Frontal cortex (tissue), 4 donors: ENCODE results near the gene NPAS4. TPM values are rescaled to one million over a fixed set of nuclear protein-coding genes. Genes with fewer than 3 reads are reported as not detected.
"Not testable (repeated sequence)": the region's sequence is repeated elsewhere in the genome, so short reads cannot be mapped to it uniquely, and the experiment has no call there.

Experiments
- DNase-seq, 2 donors: peaks; one replicate each; pipeline ENCODE4 v3.0.0; 2012; ENCODE audit warnings: low spot score in 2 of 2
- FAIRE-seq: peaks from 2 replicates; lab custom pipeline; 2012; peaks lifted over from hg19 to GRCh38; lab: Jason Lieb, UNC
- total RNA-seq: library from RNA; depleted of rRNA; stranded (reverse); fragments of >200 nt; gene quantifications from one replicate; pipeline ENCODE4 v1.2.3, GENCODE V29; 2014
- donor health status: control.
- donor health status: control.
- donor health status: control.

NPAS4 gene
- total RNA-seq, 1 donor from 2014 or later = under 0.01 TPM

GRCh38 chr11:66414120-66414934 lies 6.5 kb upstream of the NPAS4 start:
- no peak for DNase-seq
- FAIRE-seq = no peak

GRCh38 chr11:66415423-66415822 lies 5.4 kb upstream of the NPAS4 start:
- FAIRE-seq (no peak), DNase-seq (no peak)

- DNase-seq (no peak), FAIRE-seq (no peak)
These were observed 3.8 kb upstream of the NPAS4 start for GRCh38 chr11:66417000-66417399.

- DNase-seq (peak in 1 of 2 donors; percentile 65), FAIRE-seq (no peak)
These were observed 2.5 kb upstream of the NPAS4 start for GRCh38 chr11:66418168-66418985.

- DNase-seq = no peak
- no peak for FAIRE-seq
These were observed 1.9 kb upstream of the NPAS4 start for GRCh38 chr11:66418986-66419308.

- FAIRE-seq (no peak), DNase-seq (peak in 1 of 2 donors; percentile 44)
These were observed 1.0 kb upstream of the NPAS4 start for GRCh38 chr11:66419825-66420224.

GRCh38 chr11:66421492-66422205 lies 814 bp downstream of the NPAS4 start:
- no peak for FAIRE-seq
- peak; percentile 97 for DNase-seq

GRCh38 chr11:66426314-66426713 lies 5.5 kb downstream of the NPAS4 start:
- FAIRE-seq (no peak), DNase-seq (no peak)

GRCh38 chr11:66428933-66429332 lies 8.1 kb downstream of the NPAS4 start:
- FAIRE-seq = no peak
- DNase-seq = no peak

GRCh38 chr11:66429983-66430602 lies 9.3 kb downstream of the NPAS4 start:
- FAIRE-seq = no peak

GRCh38 chr11:66431287-66431686 lies 10.5 kb downstream of the NPAS4 start:
- FAIRE-seq = not testable (repeated sequence)

More at GRCh38 chr11:66429983-66430602, 9.3 kb downstream of the NPAS4 start:
- peak; percentile 48 to 71 for DNase-seq

GRCh38 chr11:66431871-66432329 lies 11.1 kb downstream of the NPAS4 start:
- not testable (repeated sequence) for FAIRE-seq

More at GRCh38 chr11:66431287-66431686, 10.5 kb downstream of the NPAS4 start:
- DNase-seq = not testable (repeated sequence)

GRCh38 chr11:66432597-66432996 lies 11.8 kb downstream of the NPAS4 start:
- FAIRE-seq (no peak), DNase-seq (no peak)

More at GRCh38 chr11:66431871-66432329, 11.1 kb downstream of the NPAS4 start:
- not testable (repeated sequence) for DNase-seq

GRCh38 chr11:66437979-66438503 lies 17.2 kb downstream of the NPAS4 start:
- no peak for FAIRE-seq
- no peak for DNase-seq

- peak; percentile 94 to 96 for DNase-seq
- no peak for FAIRE-seq
These were observed 17.9 kb downstream of the NPAS4 start, which contains the start of gene MRPL11 for GRCh38 chr11:66438504-66439466. TSS of gene MRPL11 (minus strand) at chr11:66438848. CDS start at chr11:66438754, 94 bp downstream.

GRCh38 chr11:66440101-66440939 lies 19.5 kb downstream of the NPAS4 start:
- not testable (repeated sequence) for FAIRE-seq, DNase-seq

- not testable (repeated sequence) for FAIRE-seq
These were observed 20.1 kb downstream of the NPAS4 start for GRCh38 chr11:66440940-66441282.

More at GRCh38 chr11:66440940-66441282, 20.1 kb downstream of the NPAS4 start:
- DNase-seq = not testable (repeated sequence)
